OCI-LY7 (cell line): ENCODE measurements around the gene METRN.

Experiments used
- EZH2phosphoT487 ChIP-seq: fragments of 200-600 bp; sonication (generic); IDR thresholded peaks from 2 replicates; pipeline ENCODE4 v1.6.1; 2018; ENCODE audit warnings: low read depth, borderline replicate concordance, mild to moderate bottlenecking, mixed run types, antibody characterized with exemption, low read length, moderate library complexity, mixed read lengths
- TF ChIP-seq, protein P1 (sequence below): fragments of 200-600 bp; sonication (generic); conservative IDR thresholded peaks from 2 replicates; pipeline ENCODE4 v1.5.1; 2014; ENCODE audit warnings: mild to moderate bottlenecking, antibody characterized with exemption, low read length, moderate library complexity, mixed read lengths

DNA sequence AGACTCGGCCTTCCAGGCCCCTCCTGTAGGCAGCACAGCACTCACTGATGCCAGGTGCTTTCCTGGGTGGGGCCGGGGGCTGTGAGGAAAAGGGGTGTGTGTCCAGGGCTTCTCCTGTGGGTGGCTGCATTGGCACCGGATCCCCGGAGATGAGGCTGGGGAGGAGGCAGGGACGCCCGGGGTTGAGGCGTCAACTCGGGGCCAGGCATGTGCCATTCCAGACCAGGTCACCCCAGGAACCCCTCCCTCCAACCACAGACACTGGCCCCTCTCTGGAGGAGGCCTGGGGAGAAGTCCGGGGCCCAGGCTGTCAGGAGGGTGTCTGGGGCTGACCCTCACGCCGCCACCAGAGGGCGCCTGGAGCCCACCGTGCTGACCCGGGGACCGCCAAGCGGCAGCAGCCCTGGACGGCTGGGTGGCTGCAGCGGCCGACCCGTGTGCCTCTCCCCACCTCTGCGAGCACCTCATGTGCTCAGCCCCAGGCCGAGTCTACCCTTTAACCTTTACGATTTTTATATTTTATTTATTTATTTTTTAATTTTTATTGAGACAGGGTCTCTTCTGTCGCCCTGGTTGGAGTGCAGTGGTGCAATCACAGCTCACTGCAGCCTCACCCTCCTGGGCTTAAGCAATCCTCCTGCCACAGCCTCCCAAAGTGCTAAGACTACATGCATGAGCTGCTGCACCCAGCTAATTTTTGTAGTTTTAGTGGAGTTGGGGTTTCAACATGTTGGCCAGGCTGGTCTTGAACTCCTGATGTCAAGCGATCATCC is 3.2 kb upstream of the METRN start:
- TF ChIP-seq, protein P1, sequence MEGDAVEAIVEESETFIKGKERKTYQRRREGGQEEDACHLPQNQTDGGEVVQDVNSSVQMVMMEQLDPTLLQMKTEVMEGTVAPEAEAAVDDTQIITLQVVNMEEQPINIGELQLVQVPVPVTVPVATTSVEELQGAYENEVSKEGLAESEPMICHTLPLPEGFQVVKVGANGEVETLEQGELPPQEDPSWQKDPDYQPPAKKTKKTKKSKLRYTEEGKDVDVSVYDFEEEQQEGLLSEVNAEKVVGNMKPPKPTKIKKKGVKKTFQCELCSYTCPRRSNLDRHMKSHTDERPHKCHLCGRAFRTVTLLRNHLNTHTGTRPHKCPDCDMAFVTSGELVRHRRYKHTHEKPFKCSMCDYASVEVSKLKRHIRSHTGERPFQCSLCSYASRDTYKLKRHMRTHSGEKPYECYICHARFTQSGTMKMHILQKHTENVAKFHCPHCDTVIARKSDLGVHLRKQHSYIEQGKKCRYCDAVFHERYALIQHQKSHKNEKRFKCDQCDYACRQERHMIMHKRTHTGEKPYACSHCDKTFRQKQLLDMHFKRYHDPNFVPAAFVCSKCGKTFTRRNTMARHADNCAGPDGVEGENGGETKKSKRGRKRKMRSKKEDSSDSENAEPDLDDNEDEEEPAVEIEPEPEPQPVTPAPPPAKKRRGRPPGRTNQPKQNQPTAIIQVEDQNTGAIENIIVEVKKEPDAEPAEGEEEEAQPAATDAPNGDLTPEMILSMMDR = peak; percentile 84
- TF ChIP-seq EZH2phosphoT487 = no peak
